MM.1S (cell line): ENCODE data around the gene GLT8D2.

Experiments
- EZH2phosphoT487 ChIP-seq: fragments of 300-600 bp; sonication (generic); IDR thresholded peaks from 2 replicates; pipeline ENCODE4 v1.6.1; 2018; ENCODE audit warnings: antibody characterized with exemption, low read length
- TF ChIP-seq, protein P1 (sequence below): fragments of 300-600 bp; sonication (generic); IDR thresholded peaks from 2 replicates; pipeline ENCODE4 v1.5.1; 2016; ENCODE audit warnings: antibody characterized with exemption, low read length, mixed read lengths

DNA sequence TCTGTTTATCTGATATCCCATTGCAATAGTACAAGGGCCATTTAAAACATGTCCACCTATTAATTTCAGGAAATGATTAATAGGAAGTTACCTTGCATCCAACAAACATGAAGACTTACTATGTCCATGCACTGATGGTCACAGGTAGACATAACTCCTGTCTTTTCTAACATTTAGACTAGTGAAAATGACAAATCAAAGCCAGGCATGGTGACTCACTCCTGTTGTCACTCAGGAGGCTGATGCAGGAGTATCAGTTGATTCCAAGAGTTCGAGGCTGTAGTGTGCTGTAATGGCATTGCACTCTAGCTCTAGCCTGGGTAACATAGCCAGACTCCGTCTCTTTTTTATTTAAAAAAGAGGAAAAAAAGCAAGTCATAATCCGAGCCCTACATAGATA is 105.0 kb downstream of the GLT8D2 start:
- TF ChIP-seq, protein P1, sequence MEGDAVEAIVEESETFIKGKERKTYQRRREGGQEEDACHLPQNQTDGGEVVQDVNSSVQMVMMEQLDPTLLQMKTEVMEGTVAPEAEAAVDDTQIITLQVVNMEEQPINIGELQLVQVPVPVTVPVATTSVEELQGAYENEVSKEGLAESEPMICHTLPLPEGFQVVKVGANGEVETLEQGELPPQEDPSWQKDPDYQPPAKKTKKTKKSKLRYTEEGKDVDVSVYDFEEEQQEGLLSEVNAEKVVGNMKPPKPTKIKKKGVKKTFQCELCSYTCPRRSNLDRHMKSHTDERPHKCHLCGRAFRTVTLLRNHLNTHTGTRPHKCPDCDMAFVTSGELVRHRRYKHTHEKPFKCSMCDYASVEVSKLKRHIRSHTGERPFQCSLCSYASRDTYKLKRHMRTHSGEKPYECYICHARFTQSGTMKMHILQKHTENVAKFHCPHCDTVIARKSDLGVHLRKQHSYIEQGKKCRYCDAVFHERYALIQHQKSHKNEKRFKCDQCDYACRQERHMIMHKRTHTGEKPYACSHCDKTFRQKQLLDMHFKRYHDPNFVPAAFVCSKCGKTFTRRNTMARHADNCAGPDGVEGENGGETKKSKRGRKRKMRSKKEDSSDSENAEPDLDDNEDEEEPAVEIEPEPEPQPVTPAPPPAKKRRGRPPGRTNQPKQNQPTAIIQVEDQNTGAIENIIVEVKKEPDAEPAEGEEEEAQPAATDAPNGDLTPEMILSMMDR, result no peak
- no peak for TF ChIP-seq EZH2phosphoT487
